MCF 10A (cell line): ENCODE measurements around the gene ENDOG. TPM values are rescaled to one million over a fixed set of nuclear protein-coding genes. Genes with fewer than 3 reads are reported as not detected.

Experiments used
- BruUV-seq: library from RNA; stranded (reverse); fragments of 400-500 nt; replicated peaks from 2 replicates; lab custom pipeline; 2021; lab: Mats Ljungman, UMichigan
- CTCF ChIA-PET: fragments of 300-600 bp; sonication (Branson Sonifier 250); formaldehyde crosslinking; extraction: SDS; loops from one replicate; lab custom pipeline; 2021; ENCODE audit warnings: antibody characterized with exemption, inconsistent platforms; lab: Yijun Ruan, JAX
- POLR2A ChIA-PET: fragments of 300-600, 350-650 bp; sonication (Branson Sonifier 250); formaldehyde crosslinking; extraction: SDS; loops from one replicate; lab custom pipeline; 2020; ENCODE audit warnings: antibody characterized with exemption, inconsistent platforms; lab: Yijun Ruan, JAX
- DNase-seq: peaks from one replicate; pipeline ENCODE4 v3.0.0-alpha.2; 2018; ENCODE audit not compliant: unreplicated experiment
- H3K27ac Mint-ChIP-seq: one replicate; pipeline ENCODE4 v1.8.0; 2022; ENCODE audit warnings: mild to moderate bottlenecking, low read depth, mixed read lengths; ENCODE audit not compliant: unreplicated experiment
- H3K27me3 Mint-ChIP-seq: one replicate; pipeline ENCODE4 v1.8.0; 2022; ENCODE audit warnings: mixed read lengths; ENCODE audit not compliant: insufficient read depth, unreplicated experiment
- H3K36me3 Mint-ChIP-seq: one replicate; pipeline ENCODE4 v1.8.0; 2022; ENCODE audit warnings: mild to moderate bottlenecking, moderate library complexity, mixed read lengths; ENCODE audit not compliant: insufficient read depth, unreplicated experiment
- H3K4me1 Mint-ChIP-seq: one replicate; pipeline ENCODE4 v1.8.0; 2022; ENCODE audit warnings: mixed read lengths; ENCODE audit not compliant: insufficient read depth, unreplicated experiment
- H3K4me3 Mint-ChIP-seq: one replicate; pipeline ENCODE4 v1.8.0; 2022; ENCODE audit warnings: mild to moderate bottlenecking, moderate library complexity, mixed read lengths; ENCODE audit not compliant: unreplicated experiment
- H3K9me3 Mint-ChIP-seq: one replicate; pipeline ENCODE4 v1.8.0; 2022; ENCODE audit warnings: mixed read lengths; ENCODE audit not compliant: unreplicated experiment
- CTCF ChIP-seq: fragments of 200-600 bp; IDR thresholded peaks from one replicate; pipeline ENCODE4 v1.8.0; 2022; ENCODE audit warnings: antibody characterized with exemption, mild to moderate bottlenecking; ENCODE audit not compliant: unreplicated experiment
- intact Hi-C: fragments of 100-400 bp; cut with micrococcal nuclease; formaldehyde crosslinking; loops from 2 replicates; pipeline ENCODE4 v1.14.1; 2022
- total RNA-seq: library from RNA; stranded (reverse); gene quantifications from 2 replicates; pipeline ENCODE4 v1.2.3, GENCODE V29; 2022

Gene ENDOG
- total RNA-seq, 1 experiment from 2014 or later: 22.0 TPM

- H3K4me3 Mint-ChIP-seq: no peak overlapping the region
- H3K9me3 Mint-ChIP-seq: no peaks in the 10 kb centered on the region
- H3K4me1 Mint-ChIP-seq: no peaks in the 10 kb centered on the region
- POLR2A ChIA-PET: interaction anchor here (0.6 kb wide), 1 partner anchor 84 kb away, joined by 5 read pairs; the partner anchor contains the start of gene ZDHHC12
- H3K36me3 Mint-ChIP-seq: peaks cover 36% of the 10 kb centered on the region
- TF ChIP-seq CTCF: no peak
- CTCF ChIA-PET: no interaction called here
- intact Hi-C loops: no loop called here
- H3K27me3 Mint-ChIP-seq: no peaks in the 10 kb centered on the region
- no peak for DNase-seq
- no peak overlapping the region for H3K27ac Mint-ChIP-seq
- no TSS peak for BruUV-seq
Observed at GRCh38 chr9:128807827-128808226, 10.5 kb upstream of the ENDOG start.

- intact Hi-C loops: no loop called here
- Mint-ChIP-seq H3K27me3 (no peaks in the 10 kb centered on the region), H3K27ac (peak overlapping the region; percentile 34), H3K4me1 (no peaks in the 10 kb centered on the region), H3K9me3 (no peaks in the 10 kb centered on the region), H3K4me3 (no peak overlapping the region), H3K36me3 (peaks cover 29% of the 10 kb centered on the region)
- ChIA-PET CTCF (interaction anchor here (0.7 to 1.0 kb wide), 2 partner anchors 8 to 9 kb away, joined by 3 to 4 read pairs; partner anchors contain the start of gene ENDOG), POLR2A (interaction anchor here (0.8 to 0.9 kb wide), 2 partner anchors 10 to 173 kb away, joined by 3 to 6 read pairs; partner anchors contain the start of gene ENDOG)
- no peak for DNase-seq
- BruUV-seq: no TSS peak
- no peak for TF ChIP-seq CTCF
Observed at GRCh38 chr9:128808543-128808942, 9.8 kb upstream of the ENDOG start.

- Mint-ChIP-seq H3K4me1 (no peaks in the 10 kb centered on the region), H3K27ac (no peak overlapping the region), H3K4me3 (no peak overlapping the region), H3K36me3 (peaks cover 23% of the 10 kb centered on the region), H3K27me3 (no peaks in the 10 kb centered on the region), H3K9me3 (no peaks in the 10 kb centered on the region)
- DNase-seq: no peak
- TF ChIP-seq CTCF: no peak
- CTCF ChIA-PET: interaction anchor here (0.7 to 1.0 kb wide), 2 partner anchors 9 kb away, joined by 3 to 4 read pairs; partner anchors contain the start of gene ENDOG
- POLR2A ChIA-PET: interaction anchor here (0.6 to 0.9 kb wide), 3 partner anchors 9 to 174 kb away, joined by 3 to 6 read pairs (median 3); partner anchors contain the start of gene ENDOG
- intact Hi-C loops: no loop called here
- no TSS peak for BruUV-seq
Observed at GRCh38 chr9:128809036-128809599, 9.2 kb upstream of the ENDOG start.

GRCh38 chr9:128809831-128810230, 8.5 kb upstream of the ENDOG start:
- TF ChIP-seq CTCF: no peak
- Mint-ChIP-seq H3K4me3 (no peak overlapping the region), H3K9me3 (no peaks in the 10 kb centered on the region), H3K36me3 (peaks cover 16% of the 10 kb centered on the region), H3K27ac (no peak overlapping the region), H3K27me3 (no peaks in the 10 kb centered on the region), H3K4me1 (no peaks in the 10 kb centered on the region)
- no peak for DNase-seq
- ChIA-PET POLR2A (interaction anchor here (0.6 kb wide), 1 partner anchor 20 kb away, joined by 3 read pairs; no protein-coding TSS in a partner anchor), CTCF (no interaction called here)
- intact Hi-C loops: loop anchor here (10.0 kb wide), 1 partner anchor 175 kb away; no protein-coding TSS in a partner anchor
- BruUV-seq: no TSS peak
